PC-3 (cell line): Measurements from ENCODE around the gene TMED1. TPM values are rescaled to one million over a fixed set of nuclear protein-coding genes. Genes with fewer than 3 reads are reported as not detected.

Experiments
- ATAC-seq: fragments of 200-7000 bp; cut with Tn5 transposase; 2 replicates; pipeline ENCODE4 v1.9.1; 2020; ENCODE audit warnings: mild to moderate bottlenecking, moderate library complexity
- BruUV-seq: library from RNA; stranded (reverse); fragments of 400-500 nt; replicated peaks from 2 replicates; lab custom pipeline; 2021; lab: Mats Ljungman, UMichigan
- CTCF ChIA-PET: fragments of 300-600 bp; sonication (Branson Sonifier 250); formaldehyde crosslinking; loops from one replicate; lab custom pipeline; 2022; ENCODE audit warnings: antibody characterized with exemption; lab: Charles Lee
- POLR2A ChIA-PET: fragments of 300-600 bp; sonication (Branson Sonifier 250); formaldehyde crosslinking; loops from one replicate; lab custom pipeline; 2022; ENCODE audit warnings: antibody characterized with exemption; ENCODE audit not compliant: unreplicated experiment; lab: Charles Lee
- DNase-seq: peaks from one replicate; pipeline ENCODE4 v3.0.0-alpha.2; 2015
- H2AFZ ChIP-seq: fragments of 300-600 bp; sonication (generic); 2 replicates; pipeline ENCODE4 v1.6.0; 2016; ENCODE audit warnings: antibody characterized with exemption, low read length
- H3F3A ChIP-seq: fragments of 300-600 bp; sonication (generic); one replicate; pipeline ENCODE4 v1.6.0; 2017; ENCODE audit warnings: antibody characterized with exemption, low read length, control low read depth, mild to moderate bottlenecking; ENCODE audit not compliant: unreplicated experiment
- H3K27ac ChIP-seq: fragments of 300-600 bp; sonication (generic); 2 replicates; pipeline ENCODE4 v1.5.1; 2016; ENCODE audit warnings: mild to moderate bottlenecking, low read length
- H3K27me3 ChIP-seq: fragments of 300-600 bp; sonication (generic); 2 replicates; pipeline ENCODE4 v1.6.1; 2016; ENCODE audit warnings: low read length, mixed read lengths
- H3K36me3 ChIP-seq: fragments of 300-600 bp; sonication (generic); 2 replicates; pipeline ENCODE4 v1.6.1; 2016; ENCODE audit warnings: low read depth, mixed run types, low read length, mixed read lengths
- H3K4me1 ChIP-seq: fragments of 300-600 bp; sonication (generic); 2 replicates; pipeline ENCODE4 v1.5.1; 2016; ENCODE audit warnings: low read length; ENCODE audit not compliant: insufficient read depth
- H3K4me2 ChIP-seq: fragments of 300-600 bp; sonication (generic); 2 replicates; pipeline ENCODE4 v1.6.0; 2016; ENCODE audit warnings: low read length
- H3K4me3 ChIP-seq: fragments of 300-600 bp; sonication (generic); 2 replicates; pipeline ENCODE4 v1.5.1; 2016; ENCODE audit warnings: mild to moderate bottlenecking, low read length, mixed read lengths
- H3K79me2 ChIP-seq: fragments of 300-600 bp; sonication (generic); 2 replicates; pipeline ENCODE4 v1.6.1; 2017; ENCODE audit warnings: low read length, mixed read lengths
- H3K9ac ChIP-seq: fragments of 300-600 bp; sonication (generic); 2 replicates; pipeline ENCODE4 v1.6.0; 2016; ENCODE audit warnings: mild to moderate bottlenecking, low read length
- H3K9me2 ChIP-seq: fragments of 300-600 bp; sonication (generic); replicated peaks from 2 replicates; pipeline ENCODE4 v1.6.1; 2016; ENCODE audit warnings: mixed run types, low read length, mixed read lengths
- H3K9me3 ChIP-seq: fragments of 300-600 bp; sonication (generic); 2 replicates; pipeline ENCODE4 v1.6.1; 2016; ENCODE audit warnings: low read length, mixed read lengths
- H4K20me1 ChIP-seq: fragments of 300-600 bp; sonication (generic); 2 replicates; pipeline ENCODE4 v1.6.1; 2016; ENCODE audit warnings: low read length, mixed read lengths
- EZH2 ChIP-seq: fragments of 300-600 bp; sonication (generic); IDR thresholded peaks from one replicate; pipeline ENCODE4 v1.6.1; 2017; ENCODE audit warnings: antibody characterized with exemption, mild to moderate bottlenecking, low read length; ENCODE audit not compliant: unreplicated experiment
- EZH2phosphoT487 ChIP-seq: fragments of 300-600 bp; sonication (generic); IDR thresholded peaks from 2 replicates; pipeline ENCODE4 v1.6.1; 2018; ENCODE audit warnings: mild to moderate bottlenecking, antibody characterized with exemption, low read length, borderline replicate concordance
- intact Hi-C: fragments of 100-400 bp; cut with micrococcal nuclease; formaldehyde crosslinking; loops from 2 replicates; pipeline ENCODE4 v1.9.0; 2023
- total RNA-seq: library from RNA; depleted of rRNA; stranded (reverse); fragments of >200 nt; gene quantifications from 2 replicates; pipeline ENCODE4 v1.2.3, GENCODE V29; 2014
- TF ChIP-seq, protein P1 (sequence below): fragments of 300-600 bp; sonication (generic); conservative IDR thresholded peaks from 2 replicates; pipeline ENCODE4 v1.5.1; 2017; ENCODE audit warnings: antibody characterized with exemption, low read depth, mild to moderate bottlenecking, low read length

Gene TMED1
- total RNA-seq, 1 experiment from 2014 or later: 81.2 TPM

DNA sequence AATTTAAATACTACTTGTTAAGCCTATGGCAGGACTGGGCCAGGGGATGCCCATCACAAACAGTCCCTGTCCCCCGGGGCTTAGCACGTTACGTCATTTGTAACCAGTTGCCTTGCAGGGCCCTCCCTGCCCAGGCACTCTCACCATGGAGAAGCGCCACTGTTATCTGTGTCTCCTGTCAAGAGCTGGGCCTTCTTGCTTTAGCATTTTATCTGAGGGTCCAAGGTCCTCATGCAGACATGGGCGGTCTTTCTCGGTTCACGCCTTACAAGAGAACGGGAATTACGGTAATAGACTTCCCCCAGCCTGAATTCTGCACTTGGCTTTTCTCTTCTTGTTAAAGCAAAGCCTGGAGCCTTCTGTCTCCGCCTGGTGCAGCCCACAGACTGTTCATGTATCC, 46.1 kb downstream of the TMED1 start:
- ATAC-seq (no peak), DNase-seq (no peak)
- H3K9me3 ChIP-seq: no peaks in the 10 kb centered on the region
- intact Hi-C loops: no loop called here
- no peaks in the 10 kb centered on the region for H3F3A ChIP-seq
- H3K4me3 ChIP-seq: no peak overlapping the region
- no peak overlapping the region for H3K4me2 ChIP-seq
- H3K27me3 ChIP-seq: no peaks in the 10 kb centered on the region
- H2AFZ ChIP-seq: no peak overlapping the region
- no peaks in the 10 kb centered on the region for H3K9me2 ChIP-seq
- H3K4me1 ChIP-seq: no peaks in the 10 kb centered on the region
- H3K36me3 ChIP-seq: peaks cover 42% of the 10 kb centered on the region
- H4K20me1 ChIP-seq: no peaks in the 10 kb centered on the region
- BruUV-seq: no TSS peak
- TF ChIP-seq EZH2phosphoT487: no peak
- TF ChIP-seq, protein P1, sequence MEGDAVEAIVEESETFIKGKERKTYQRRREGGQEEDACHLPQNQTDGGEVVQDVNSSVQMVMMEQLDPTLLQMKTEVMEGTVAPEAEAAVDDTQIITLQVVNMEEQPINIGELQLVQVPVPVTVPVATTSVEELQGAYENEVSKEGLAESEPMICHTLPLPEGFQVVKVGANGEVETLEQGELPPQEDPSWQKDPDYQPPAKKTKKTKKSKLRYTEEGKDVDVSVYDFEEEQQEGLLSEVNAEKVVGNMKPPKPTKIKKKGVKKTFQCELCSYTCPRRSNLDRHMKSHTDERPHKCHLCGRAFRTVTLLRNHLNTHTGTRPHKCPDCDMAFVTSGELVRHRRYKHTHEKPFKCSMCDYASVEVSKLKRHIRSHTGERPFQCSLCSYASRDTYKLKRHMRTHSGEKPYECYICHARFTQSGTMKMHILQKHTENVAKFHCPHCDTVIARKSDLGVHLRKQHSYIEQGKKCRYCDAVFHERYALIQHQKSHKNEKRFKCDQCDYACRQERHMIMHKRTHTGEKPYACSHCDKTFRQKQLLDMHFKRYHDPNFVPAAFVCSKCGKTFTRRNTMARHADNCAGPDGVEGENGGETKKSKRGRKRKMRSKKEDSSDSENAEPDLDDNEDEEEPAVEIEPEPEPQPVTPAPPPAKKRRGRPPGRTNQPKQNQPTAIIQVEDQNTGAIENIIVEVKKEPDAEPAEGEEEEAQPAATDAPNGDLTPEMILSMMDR: no peak
- no peak for TF ChIP-seq EZH2
- CTCF ChIA-PET: no interaction called here
- no peak overlapping the region for H3K27ac ChIP-seq
- POLR2A ChIA-PET: no interaction called here
- H3K79me2 ChIP-seq: no peaks in the 10 kb centered on the region
- no peak overlapping the region for H3K9ac ChIP-seq

DNA sequence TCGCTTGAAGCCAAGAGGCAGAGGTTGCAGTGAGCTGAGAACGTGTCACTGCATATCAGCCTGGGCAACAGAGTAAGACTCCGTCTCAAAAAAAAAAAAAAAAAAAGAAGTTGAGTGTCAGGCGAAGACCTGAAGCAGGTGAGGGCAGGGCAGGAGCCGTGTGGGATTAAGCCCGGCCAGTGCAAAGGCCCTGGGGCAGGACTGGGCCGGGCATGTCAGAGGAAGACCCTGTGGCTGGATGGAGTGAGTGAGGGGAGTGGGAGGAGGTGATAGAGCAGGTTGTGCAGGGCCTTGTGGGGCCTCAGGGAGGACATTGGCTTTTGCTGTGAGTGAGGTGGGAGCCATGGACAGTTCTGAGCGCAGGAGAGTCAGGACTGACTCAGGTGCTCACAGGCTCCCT, 47.9 kb downstream of the TMED1 start:
- no peaks in the 10 kb centered on the region for H3K4me1 ChIP-seq
- TF ChIP-seq EZH2 (no peak), EZH2phosphoT487 (no peak)
- TF ChIP-seq, protein P1: no peak
- H3K27ac ChIP-seq: no peak overlapping the region
- H3K4me3 ChIP-seq: no peak overlapping the region
- ChIA-PET POLR2A (no interaction called here), CTCF (interaction anchor here (0.6 kb wide), 1 partner anchor 71 kb away, joined by 5 read pairs; no protein-coding TSS in a partner anchor)
- H3K4me2 ChIP-seq: no peak overlapping the region
- H3K79me2 ChIP-seq: no peaks in the 10 kb centered on the region
- DNase-seq (no peak), ATAC-seq (no peak)
- peaks cover 48% of the 10 kb centered on the region for H3K36me3 ChIP-seq
- H3K9me3 ChIP-seq: no peaks in the 10 kb centered on the region
- BruUV-seq: no TSS peak
- no peak overlapping the region for H3K9ac ChIP-seq
- no peak overlapping the region for H2AFZ ChIP-seq
- H3F3A ChIP-seq: no peaks in the 10 kb centered on the region
- no peaks in the 10 kb centered on the region for H4K20me1 ChIP-seq
- intact Hi-C loops: no loop called here
- no peaks in the 10 kb centered on the region for H3K9me2 ChIP-seq
- H3K27me3 ChIP-seq: no peaks in the 10 kb centered on the region

DNA sequence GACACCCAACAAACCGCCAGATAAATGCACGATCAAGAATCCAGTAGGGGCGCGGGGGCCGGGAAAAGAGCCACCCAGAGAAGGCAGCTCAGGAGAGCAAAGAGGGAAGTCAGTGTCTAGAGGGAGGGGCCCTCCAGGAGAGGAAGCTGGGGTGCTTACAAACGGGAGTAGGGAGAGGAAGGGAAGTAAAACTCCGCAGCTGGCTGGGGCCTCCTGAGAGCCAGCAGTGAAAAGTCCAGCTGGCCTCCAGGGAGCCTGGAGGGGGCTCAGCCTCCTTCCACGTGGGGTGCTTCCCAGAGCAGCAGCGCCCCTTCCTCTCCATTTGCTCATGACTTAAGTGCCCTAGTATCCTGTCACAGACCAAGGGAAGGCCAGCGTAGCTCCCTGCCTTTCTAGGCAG, 51.8 kb downstream of the TMED1 start:
- Histone ChIP-seq H3K4me2 (no peak overlapping the region), H2AFZ (no peak overlapping the region), H3K27me3 (no peaks in the 10 kb centered on the region), H3K4me3 (no peak overlapping the region), H3K79me2 (no peaks in the 10 kb centered on the region), H3K9me2 (no peaks in the 10 kb centered on the region), H4K20me1 (no peaks in the 10 kb centered on the region), H3K27ac (no peak overlapping the region), H3F3A (no peaks in the 10 kb centered on the region), H3K4me1 (no peaks in the 10 kb centered on the region), H3K36me3 (peaks cover 75% of the 10 kb centered on the region), H3K9ac (no peak overlapping the region), H3K9me3 (no peaks in the 10 kb centered on the region)
- ATAC-seq (no peak), DNase-seq (no peak)
- BruUV-seq: no TSS peak
- TF ChIP-seq EZH2 (no peak), EZH2phosphoT487 (no peak)
- TF ChIP-seq, protein P1: no peak
- intact Hi-C loops: no loop called here
- ChIA-PET CTCF (interaction anchor here (0.6 kb wide), 1 partner anchor 80 kb away, joined by 4 read pairs; no protein-coding TSS in a partner anchor), POLR2A (no interaction called here)
